Neural progenitor cell (in vitro differentiated cells): ENCODE results near the gene CYGB. TPM values are rescaled to one million over a fixed set of nuclear protein-coding genes. Genes with fewer than 3 reads are reported as not detected.

Source experiments
- DNase-seq: peaks from one replicate; pipeline ENCODE4 v3.0.0-alpha.2; 2016; ENCODE audit warnings: low spot score
- H2AFZ ChIP-seq: fragments of 200-600 bp; sonication (generic); replicated peaks from 2 replicates; pipeline ENCODE4 v1.6.1; 2016; ENCODE audit warnings: antibody characterized with exemption
- H3F3A ChIP-seq: fragments of 200-600 bp; sonication (generic); 2 replicates; pipeline ENCODE4 v1.6.1; 2016; ENCODE audit warnings: antibody characterized with exemption, low read depth
- H3K27ac ChIP-seq: fragments of 200-600 bp; sonication (generic); 2 replicates; pipeline ENCODE4 v1.5.1; 2016; ENCODE audit warnings: mild to moderate bottlenecking
- H3K27me3 ChIP-seq: fragments of 200-600 bp; sonication (generic); 2 replicates; pipeline ENCODE4 v1.6.1; 2016; ENCODE audit warnings: mild to moderate bottlenecking, moderate library complexity
- H3K36me3 ChIP-seq: fragments of 200-600 bp; sonication (generic); 2 replicates; pipeline ENCODE4 v1.5.1; 2016
- H3K4me1 ChIP-seq: fragments of 200-600 bp; sonication (generic); 2 replicates; pipeline ENCODE4 v1.6.1; 2016; ENCODE audit warnings: mixed run types
- H3K4me2 ChIP-seq: fragments of 200-600 bp; sonication (generic); 2 replicates; pipeline ENCODE4 v1.6.1; 2016
- H3K4me3 ChIP-seq: fragments of 200-600 bp; sonication (generic); 2 replicates; pipeline ENCODE4 v1.5.1; 2016
- H3K79me2 ChIP-seq: fragments of 200-600 bp; sonication (generic); 2 replicates; pipeline ENCODE4 v1.6.1; 2016; ENCODE audit warnings: low read depth
- H3K9ac ChIP-seq: fragments of 200-600 bp; sonication (generic); 2 replicates; pipeline ENCODE4 v1.6.1; 2016
- H3K9me3 ChIP-seq: fragments of 200-600 bp; sonication (generic); 2 replicates; pipeline ENCODE4 v1.5.1; 2016; ENCODE audit warnings: low read depth
- H4K20me1 ChIP-seq: fragments of 200-600 bp; sonication (generic); 2 replicates; pipeline ENCODE4 v1.6.1; 2016; ENCODE audit warnings: low read depth
- H3K27ac Mint-ChIP-seq: 3 replicates; pipeline ENCODE4 v1.8.0; 2021; ENCODE audit warnings: mixed read lengths
- H3K27me3 Mint-ChIP-seq: 2 replicates; pipeline ENCODE4 v1.8.0; 2022; ENCODE audit warnings: low read depth, mild to moderate bottlenecking, inconsistent platforms, moderate library complexity, mixed read lengths; ENCODE audit not compliant: insufficient read depth
- H3K36me3 Mint-ChIP-seq: 3 replicates; pipeline ENCODE4 v1.8.0; 2021; ENCODE audit warnings: mixed read lengths
- H3K4me1 Mint-ChIP-seq: 3 replicates; pipeline ENCODE4 v1.8.0; 2021; ENCODE audit warnings: mixed read lengths
- H3K4me3 Mint-ChIP-seq: 3 replicates; pipeline ENCODE4 v1.8.0; 2021; ENCODE audit warnings: mild to moderate bottlenecking, moderate library complexity, mixed read lengths
- H3K9me3 Mint-ChIP-seq: 3 replicates; pipeline ENCODE4 v1.8.0; 2020; ENCODE audit warnings: mixed read lengths
- EZH2 ChIP-seq: fragments of 200-600 bp; sonication (generic); IDR thresholded peaks from 2 replicates; pipeline ENCODE4 v1.6.1; 2017; ENCODE audit warnings: antibody characterized with exemption, mild to moderate bottlenecking, moderate library complexity
- EZH2phosphoT487 ChIP-seq: fragments of 200-600 bp; sonication (generic); IDR thresholded peaks from 2 replicates; pipeline ENCODE4 v1.6.1; 2017; ENCODE audit warnings: antibody characterized with exemption
- total RNA-seq: library from RNA; depleted of rRNA; stranded (reverse); fragments of >200 nt; gene quantifications from 2 replicates; pipeline ENCODE4 v1.2.3, GENCODE V29; 2015; ENCODE audit warnings: low replicate concordance
- TF ChIP-seq, protein P1 (sequence below): fragments of 200-600 bp; sonication (generic); IDR thresholded peaks from 2 replicates; pipeline ENCODE4 v1.5.1; 2017; ENCODE audit warnings: antibody characterized with exemption, mild to moderate bottlenecking

The CYGB gene
- total RNA-seq, 1 donor from 2014 or later = not detected

- Mint-ChIP-seq H3K4me3 (no peak overlapping the region), H3K9me3 (no peaks in the 10 kb centered on the region), H3K36me3 (peaks cover 23% of the 10 kb centered on the region), H3K4me1 (peaks cover 30% of the 10 kb centered on the region), H3K27ac (no peak overlapping the region), H3K27me3 (peaks cover 4% of the 10 kb centered on the region)
- no peaks in the 10 kb centered on the region for H3K27me3 ChIP-seq
- H3K4me3 ChIP-seq = no peak overlapping the region
- no peak overlapping the region for H3K27ac ChIP-seq
- H3F3A ChIP-seq = peaks cover 50% of the 10 kb centered on the region
- H3K79me2 ChIP-seq = peaks cover 60% of the 10 kb centered on the region
- no peak overlapping the region for H2AFZ ChIP-seq
- no peak overlapping the region for H3K4me2 ChIP-seq
- no peak overlapping the region for H3K9ac ChIP-seq
- peaks cover 8% of the 10 kb centered on the region for H3K36me3 ChIP-seq
- H3K4me1 ChIP-seq = peaks cover 17% of the 10 kb centered on the region
- TF ChIP-seq EZH2 = no peak
- TF ChIP-seq, protein P1, sequence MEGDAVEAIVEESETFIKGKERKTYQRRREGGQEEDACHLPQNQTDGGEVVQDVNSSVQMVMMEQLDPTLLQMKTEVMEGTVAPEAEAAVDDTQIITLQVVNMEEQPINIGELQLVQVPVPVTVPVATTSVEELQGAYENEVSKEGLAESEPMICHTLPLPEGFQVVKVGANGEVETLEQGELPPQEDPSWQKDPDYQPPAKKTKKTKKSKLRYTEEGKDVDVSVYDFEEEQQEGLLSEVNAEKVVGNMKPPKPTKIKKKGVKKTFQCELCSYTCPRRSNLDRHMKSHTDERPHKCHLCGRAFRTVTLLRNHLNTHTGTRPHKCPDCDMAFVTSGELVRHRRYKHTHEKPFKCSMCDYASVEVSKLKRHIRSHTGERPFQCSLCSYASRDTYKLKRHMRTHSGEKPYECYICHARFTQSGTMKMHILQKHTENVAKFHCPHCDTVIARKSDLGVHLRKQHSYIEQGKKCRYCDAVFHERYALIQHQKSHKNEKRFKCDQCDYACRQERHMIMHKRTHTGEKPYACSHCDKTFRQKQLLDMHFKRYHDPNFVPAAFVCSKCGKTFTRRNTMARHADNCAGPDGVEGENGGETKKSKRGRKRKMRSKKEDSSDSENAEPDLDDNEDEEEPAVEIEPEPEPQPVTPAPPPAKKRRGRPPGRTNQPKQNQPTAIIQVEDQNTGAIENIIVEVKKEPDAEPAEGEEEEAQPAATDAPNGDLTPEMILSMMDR = no peak
- no peak for TF ChIP-seq EZH2phosphoT487
- H3K9me3 ChIP-seq = no peaks in the 10 kb centered on the region
- H4K20me1 ChIP-seq = peaks cover 89% of the 10 kb centered on the region
- DNase-seq = no peak
Observed at GRCh38 chr17:76562734-76563148, 25.2 kb upstream of the CYGB start.

GRCh38 chr17:76561799-76562268 is 24.3 kb upstream of the CYGB start:
- H2AFZ ChIP-seq = no peak overlapping the region
- H3K4me1 ChIP-seq = peaks cover 17% of the 10 kb centered on the region
- Mint-ChIP-seq H3K27me3 (peaks cover 4% of the 10 kb centered on the region), H3K4me1 (peaks cover 35% of the 10 kb centered on the region), H3K27ac (no peak overlapping the region), H3K9me3 (no peaks in the 10 kb centered on the region), H3K36me3 (peaks cover 25% of the 10 kb centered on the region), H3K4me3 (no peak overlapping the region)
- H3K4me3 ChIP-seq = no peak overlapping the region
- no peak overlapping the region for H3K4me2 ChIP-seq
- no peaks in the 10 kb centered on the region for H3K9me3 ChIP-seq
- no peak for TF ChIP-seq EZH2
- no peak overlapping the region for H3K9ac ChIP-seq
- no peaks in the 10 kb centered on the region for H3K27me3 ChIP-seq
- H3K36me3 ChIP-seq = peaks cover 8% of the 10 kb centered on the region
- peaks cover 61% of the 10 kb centered on the region for H3K79me2 ChIP-seq
- H4K20me1 ChIP-seq = peaks cover 80% of the 10 kb centered on the region
- H3F3A ChIP-seq = peaks cover 41% of the 10 kb centered on the region
- DNase-seq = no peak
- no peak overlapping the region for H3K27ac ChIP-seq

GRCh38 chr17:76561332-76561731 is 23.8 kb upstream of the CYGB start:
- TF ChIP-seq EZH2phosphoT487 = no peak
- TF ChIP-seq, protein P1 = no peak
- TF ChIP-seq EZH2 = no peak
- Mint-ChIP-seq H3K4me1 (peaks cover 35% of the 10 kb centered on the region), H3K36me3 (peaks cover 25% of the 10 kb centered on the region), H3K27ac (no peak overlapping the region), H3K4me3 (no peak overlapping the region), H3K27me3 (peaks cover 4% of the 10 kb centered on the region), H3K9me3 (no peaks in the 10 kb centered on the region)
- H4K20me1 ChIP-seq = peaks cover 75% of the 10 kb centered on the region
- DNase-seq = no peak
- no peak overlapping the region for H3K4me2 ChIP-seq
- H3K9me3 ChIP-seq = no peaks in the 10 kb centered on the region
- H3K4me3 ChIP-seq = no peak overlapping the region
- no peak overlapping the region for H2AFZ ChIP-seq
- H3F3A ChIP-seq = peaks cover 36% of the 10 kb centered on the region
- no peak overlapping the region for H3K27ac ChIP-seq
- peaks cover 17% of the 10 kb centered on the region for H3K4me1 ChIP-seq
- H3K27me3 ChIP-seq = no peaks in the 10 kb centered on the region
- H3K79me2 ChIP-seq = peaks cover 61% of the 10 kb centered on the region
- peaks cover 8% of the 10 kb centered on the region for H3K36me3 ChIP-seq
- H3K9ac ChIP-seq = no peak overlapping the region

DNA sequence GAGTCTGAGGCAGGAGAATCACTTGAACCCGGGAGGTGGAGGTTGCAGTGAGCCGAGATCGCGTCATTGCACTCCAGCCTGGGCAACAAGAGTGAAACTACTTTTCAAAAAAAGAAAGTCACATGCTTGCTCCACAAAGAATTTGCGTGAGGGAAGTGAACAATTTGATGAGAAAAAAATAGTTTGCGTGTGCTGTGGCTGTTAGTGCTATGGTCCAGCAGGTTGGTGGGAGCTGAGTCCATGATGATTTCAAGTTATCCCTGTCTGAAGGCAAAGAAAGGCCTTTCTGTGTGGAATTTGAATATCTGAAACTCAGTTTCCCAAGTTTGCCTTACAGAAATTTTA is 23.3 kb upstream of the CYGB start:
- no peak for DNase-seq
- no peak for TF ChIP-seq EZH2
- TF ChIP-seq, protein P1 = no peak
- no peak for TF ChIP-seq EZH2phosphoT487
- no peak overlapping the region for H3K27ac Mint-ChIP-seq
- peaks cover 32% of the 10 kb centered on the region for H3K4me1 Mint-ChIP-seq
- H3K4me1 ChIP-seq = peaks cover 17% of the 10 kb centered on the region
- peaks cover 23% of the 10 kb centered on the region for H3K36me3 Mint-ChIP-seq
- no peak overlapping the region for H3K4me3 Mint-ChIP-seq
- no peaks in the 10 kb centered on the region for H3K9me3 ChIP-seq
- no peak overlapping the region for H3K27ac ChIP-seq
- no peak overlapping the region for H3K9ac ChIP-seq
- peaks cover 70% of the 10 kb centered on the region for H4K20me1 ChIP-seq
- H3K4me3 ChIP-seq = no peak overlapping the region
- peaks cover 4% of the 10 kb centered on the region for H3K27me3 Mint-ChIP-seq
- peaks cover 31% of the 10 kb centered on the region for H3F3A ChIP-seq
- peaks cover 8% of the 10 kb centered on the region for H3K36me3 ChIP-seq
- H3K9me3 Mint-ChIP-seq = no peaks in the 10 kb centered on the region
- no peak overlapping the region for H2AFZ ChIP-seq
- H3K27me3 ChIP-seq = no peaks in the 10 kb centered on the region
- H3K79me2 ChIP-seq = peaks cover 61% of the 10 kb centered on the region
- no peak overlapping the region for H3K4me2 ChIP-seq
